HG03095 (cell line): ENCODE measurements around the gene CLSTN1.
A peak's percentile ranks its signal among the peaks of the same experiment; 100 is the strongest.
"Not testable (repeated sequence)": the region's sequence is repeated elsewhere in the genome, so short reads cannot be mapped to it uniquely, and the experiment has no call there.

Experiments used
- ATAC-seq: cut with Tn5 transposase; IDR thresholded peaks from one replicate; pipeline ENCODE4 v1.9.1; 2021; ENCODE audit warnings: moderate library complexity; ENCODE audit not compliant: unreplicated experiment

The CLSTN1 gene

DNA sequence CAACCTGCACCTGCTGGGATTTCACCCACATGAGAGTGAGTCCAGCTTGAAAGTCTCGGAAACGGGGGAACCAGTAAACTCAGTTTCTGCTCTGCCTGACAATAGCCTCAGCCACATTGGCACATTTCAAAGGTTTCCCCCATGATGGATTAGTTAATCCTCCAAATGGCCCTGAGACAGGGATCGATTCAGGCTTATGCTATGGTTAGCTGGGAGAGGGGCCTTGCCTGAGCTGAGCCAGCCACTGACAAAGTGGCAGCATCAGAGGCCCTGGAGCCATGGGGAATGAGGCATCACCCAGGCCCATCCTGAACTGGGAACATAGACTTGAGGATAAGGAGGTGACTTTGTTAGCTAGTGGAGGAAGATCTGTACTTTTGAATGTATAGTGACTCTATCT, 2.9 kb upstream of the CLSTN1 start:
- no peak for ATAC-seq

DNA sequence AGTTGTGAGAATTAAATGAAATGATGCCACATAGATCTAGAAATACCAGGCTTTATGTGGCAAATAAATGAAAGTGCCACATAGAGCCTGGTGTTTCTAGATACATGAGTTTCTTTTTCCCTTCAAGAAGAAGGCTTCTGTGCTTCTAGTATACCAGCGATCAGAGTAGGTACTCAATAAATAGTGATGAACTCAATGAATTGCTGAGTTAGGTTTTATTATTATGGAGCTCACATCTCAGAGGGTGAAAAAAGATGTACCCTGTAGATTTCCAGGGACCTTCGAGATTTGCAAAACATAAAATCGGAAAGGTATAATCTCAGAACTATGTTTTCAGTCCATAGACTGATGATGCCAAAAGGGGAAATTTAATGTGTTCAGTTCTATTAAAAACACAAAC, 2.3 kb upstream of the CLSTN1 start:
- ATAC-seq, result no peak

DNA sequence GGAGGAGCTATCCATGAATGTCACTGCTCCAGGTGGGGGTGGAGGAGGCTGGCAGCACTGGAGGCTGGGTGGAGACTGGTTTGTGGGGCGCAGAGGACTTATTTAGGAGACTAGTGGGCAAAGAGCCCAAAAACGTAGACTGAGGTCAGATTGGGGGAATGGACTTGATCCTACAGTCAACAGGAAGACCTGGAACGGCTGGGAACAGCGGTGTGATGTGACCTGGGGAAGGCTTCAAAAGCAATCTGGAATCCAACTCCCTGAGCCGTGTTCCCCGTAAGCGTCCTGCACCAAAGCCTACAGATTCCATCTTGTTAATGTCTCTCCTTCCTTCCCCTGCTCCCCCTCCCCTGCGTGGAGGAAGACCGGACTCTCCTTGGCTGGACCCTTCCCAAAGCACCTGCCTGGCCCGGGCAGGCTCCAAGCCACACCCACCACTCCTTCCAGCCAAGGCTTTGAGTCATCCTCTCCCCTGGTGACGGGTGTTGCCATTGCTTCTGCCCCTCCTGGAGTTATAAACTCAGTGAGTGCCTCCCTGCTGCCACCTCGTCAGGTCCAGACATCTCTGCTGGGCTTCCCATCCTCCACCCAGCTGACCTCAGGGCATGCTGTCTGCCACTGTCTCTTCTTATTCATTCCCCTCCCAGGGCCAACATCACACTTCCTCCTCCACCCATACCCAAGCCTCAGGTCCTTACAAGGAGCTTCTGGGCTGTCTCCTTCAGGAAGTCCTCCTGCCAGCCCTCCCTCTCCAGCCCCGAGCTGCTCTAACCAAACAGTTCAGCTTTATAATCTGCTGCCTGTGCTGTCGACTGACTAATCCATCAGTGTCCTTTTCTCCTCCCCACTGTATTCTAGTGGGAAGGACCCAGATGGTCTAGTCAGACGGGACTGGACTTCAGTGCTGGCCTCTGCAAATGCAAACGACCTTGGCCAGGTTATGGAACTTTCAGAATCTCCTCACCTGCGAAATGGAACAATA, 1.6 kb upstream of the CLSTN1 start:
- no peak for ATAC-seq

DNA sequence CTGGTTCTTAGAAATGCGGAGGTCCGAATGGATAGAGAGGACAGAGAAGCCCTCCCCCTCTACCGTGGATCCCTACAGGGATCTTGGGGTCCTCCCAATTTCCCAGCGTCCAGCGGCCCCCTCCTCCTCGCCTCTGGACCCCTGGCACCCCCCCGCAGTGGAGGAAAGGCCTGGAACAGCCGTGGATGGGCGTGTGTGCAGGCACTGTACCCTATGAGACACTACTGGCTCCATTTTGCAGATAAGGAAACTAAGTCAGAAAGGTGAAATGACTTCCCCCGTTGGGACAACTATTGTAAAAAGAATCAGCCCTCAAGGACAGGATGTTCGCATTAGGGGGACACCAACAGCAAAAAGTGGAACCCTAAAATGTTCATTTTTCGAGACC, 931 bp upstream of the CLSTN1 start:
- ATAC-seq, result no peak

DNA sequence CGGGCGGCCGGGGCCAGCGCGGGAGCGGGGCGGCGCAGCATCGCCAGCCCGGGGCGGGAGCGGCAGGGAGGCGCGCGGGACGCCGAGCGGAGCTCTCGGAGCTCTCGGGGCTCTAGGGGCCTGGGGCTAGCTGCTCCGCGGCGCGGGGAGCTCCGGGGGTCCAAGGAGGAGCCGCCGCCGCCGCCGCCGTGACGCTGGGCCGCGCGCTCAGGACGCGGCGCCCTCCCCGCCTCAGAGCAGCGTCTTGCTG, 147 bp downstream of the CLSTN1 start:
- ATAC-seq, result peak; percentile 23

DNA sequence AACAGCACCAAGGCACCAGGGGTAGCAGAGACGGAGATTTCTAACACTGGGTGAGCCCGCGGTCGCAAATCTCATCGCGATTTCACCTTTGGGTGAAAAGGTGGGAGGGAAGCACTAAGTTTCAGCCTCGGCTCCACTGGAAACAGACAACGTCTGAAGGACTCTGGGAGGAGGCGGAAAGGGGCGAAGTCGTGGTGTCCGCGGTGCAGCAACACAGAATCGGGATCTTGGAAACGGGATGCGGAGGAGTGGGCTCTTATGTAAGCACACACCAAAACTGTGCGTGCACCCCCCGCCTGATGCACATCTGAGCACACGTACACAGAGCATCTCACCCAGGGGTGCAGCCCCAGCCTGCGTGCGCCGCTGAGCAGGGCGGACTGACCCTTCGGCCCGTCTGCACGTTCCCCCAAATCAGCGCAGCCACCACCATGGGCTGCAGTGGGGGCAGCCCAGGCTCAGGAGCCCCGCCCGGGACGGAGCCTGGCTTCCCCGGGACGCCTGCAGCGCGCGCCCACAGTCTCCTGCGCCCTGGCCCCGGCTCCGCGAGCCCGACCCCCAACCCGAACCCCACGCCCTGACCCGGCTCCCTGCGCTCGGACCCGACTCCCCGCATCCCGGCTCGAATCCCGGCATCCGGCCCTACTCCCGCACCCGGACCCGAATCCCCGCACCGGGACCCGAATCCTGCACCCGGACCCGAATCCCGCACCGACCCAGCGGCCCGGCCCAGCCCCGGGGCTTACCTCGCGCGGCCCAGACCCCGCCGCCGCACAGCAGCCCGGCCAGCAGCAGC, 670 bp downstream of the CLSTN1 start:
- ATAC-seq, result peak; percentile 11

DNA sequence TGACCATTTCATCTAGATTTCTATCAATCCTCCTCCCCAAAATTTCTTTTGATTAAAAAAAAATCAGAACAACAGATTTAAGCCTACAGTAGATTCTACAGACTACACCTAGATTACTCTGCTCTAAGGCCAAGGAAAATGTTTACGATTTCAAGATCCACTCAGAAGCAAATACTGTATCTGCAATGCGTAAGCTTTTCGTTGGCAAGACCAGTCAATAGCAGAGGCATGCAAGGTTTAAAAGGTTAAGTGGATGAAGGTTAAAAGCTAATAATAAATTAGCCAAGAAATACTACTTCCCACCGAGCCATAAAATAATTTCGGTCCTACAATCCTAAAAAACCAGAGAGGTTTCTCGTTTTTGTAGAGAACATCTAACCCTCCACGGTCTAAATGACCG, 1.3 kb downstream of the CLSTN1 start:
- ATAC-seq, result no peak

DNA sequence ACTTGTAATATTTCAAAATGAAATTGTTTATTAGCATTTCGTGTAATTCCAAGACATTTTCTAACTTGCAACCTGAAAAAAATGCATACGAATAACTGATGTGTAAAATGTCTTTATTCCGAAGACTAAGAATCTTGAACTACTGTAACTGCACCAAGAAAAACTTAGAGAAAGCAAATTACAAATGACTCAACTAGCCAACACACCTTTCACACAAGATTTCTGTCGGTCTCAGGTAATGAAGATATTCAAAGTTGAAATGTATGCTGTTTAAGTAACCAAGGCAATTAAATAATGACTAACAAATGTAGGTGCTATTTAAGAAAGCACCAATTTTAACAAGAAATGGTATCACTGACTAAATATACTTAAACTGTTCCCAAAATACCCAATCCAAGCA, 2.1 kb downstream of the CLSTN1 start:
- ATAC-seq, result no peak

DNA sequence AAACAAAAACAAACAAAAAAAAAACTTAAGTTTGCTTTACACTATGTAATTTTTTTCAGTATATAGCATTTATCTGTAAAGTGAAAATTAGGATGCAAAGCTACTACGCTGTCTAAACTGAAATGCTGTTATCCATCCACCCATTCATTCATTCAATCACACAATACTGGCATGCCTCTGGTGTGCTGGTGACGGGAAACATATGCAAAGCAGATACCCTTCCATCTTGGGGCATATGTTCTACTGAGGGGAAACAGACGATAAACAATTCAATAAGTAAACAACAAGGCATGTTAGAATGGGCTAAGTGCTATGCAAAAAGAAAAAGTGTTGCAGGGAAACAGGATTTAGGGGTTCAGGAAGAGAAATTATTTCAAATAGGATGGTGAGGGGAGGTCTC, 3.2 kb downstream of the CLSTN1 start:
- no peak for ATAC-seq

DNA sequence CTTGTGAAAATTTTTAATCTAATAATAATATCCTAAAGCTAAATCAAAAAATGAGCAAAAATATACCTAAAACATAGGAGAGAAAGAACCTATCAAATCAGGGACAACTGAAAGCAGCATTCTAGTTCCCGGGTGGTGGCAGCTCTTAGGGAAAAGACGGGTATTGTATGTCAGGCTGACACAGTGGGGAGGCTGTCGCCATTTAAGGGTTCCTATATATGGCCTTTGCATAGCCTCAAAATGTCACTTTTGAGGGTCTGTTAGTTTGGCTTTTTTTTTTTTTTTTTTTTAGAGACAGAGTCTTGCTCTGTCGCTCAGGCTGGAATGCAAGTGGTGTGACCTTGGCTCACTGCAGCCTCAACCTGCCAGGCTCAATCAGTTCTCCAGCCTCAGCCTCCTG, 6.0 kb downstream of the CLSTN1 start:
- no peak for ATAC-seq

DNA sequence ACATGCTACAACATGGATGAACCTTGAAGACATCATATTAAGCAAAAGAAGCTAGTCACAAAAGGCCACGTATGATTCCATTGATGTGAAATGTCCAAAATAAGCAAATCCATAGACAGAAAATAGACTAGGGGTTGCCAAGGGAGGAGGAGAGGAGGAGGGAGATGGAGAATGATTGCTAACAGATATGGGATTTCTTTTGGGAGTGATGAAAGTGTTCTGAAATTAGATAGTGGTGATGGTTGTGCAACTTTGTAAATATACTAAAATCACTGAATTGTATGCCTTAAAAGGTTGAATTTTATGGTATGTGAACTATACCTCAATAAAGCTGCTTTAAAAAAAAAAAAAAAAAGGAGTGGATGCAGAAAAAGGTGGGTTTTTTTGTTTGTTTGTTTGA, 7.6 kb downstream of the CLSTN1 start:
- ATAC-seq, result no peak

DNA sequence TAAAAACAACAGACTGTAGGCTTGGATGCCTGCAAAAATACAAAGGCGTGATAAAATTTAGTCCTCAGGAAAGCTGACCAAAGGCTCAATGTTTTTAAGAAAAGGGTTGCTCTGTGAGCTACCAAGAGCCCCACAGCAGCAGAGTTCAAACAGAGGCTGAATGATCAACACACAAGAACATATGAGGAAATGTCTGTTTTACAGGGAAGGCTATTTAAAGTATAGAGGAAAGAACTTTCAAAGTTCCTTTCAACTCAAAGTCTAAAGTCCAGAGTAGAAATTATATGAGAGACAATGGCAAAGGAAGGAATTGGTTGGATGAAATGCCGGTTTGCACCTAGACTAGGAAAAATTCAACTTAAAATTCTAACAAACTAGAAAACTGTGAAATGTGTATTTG, 8.6 kb downstream of the CLSTN1 start:
- ATAC-seq, result no peak

DNA sequence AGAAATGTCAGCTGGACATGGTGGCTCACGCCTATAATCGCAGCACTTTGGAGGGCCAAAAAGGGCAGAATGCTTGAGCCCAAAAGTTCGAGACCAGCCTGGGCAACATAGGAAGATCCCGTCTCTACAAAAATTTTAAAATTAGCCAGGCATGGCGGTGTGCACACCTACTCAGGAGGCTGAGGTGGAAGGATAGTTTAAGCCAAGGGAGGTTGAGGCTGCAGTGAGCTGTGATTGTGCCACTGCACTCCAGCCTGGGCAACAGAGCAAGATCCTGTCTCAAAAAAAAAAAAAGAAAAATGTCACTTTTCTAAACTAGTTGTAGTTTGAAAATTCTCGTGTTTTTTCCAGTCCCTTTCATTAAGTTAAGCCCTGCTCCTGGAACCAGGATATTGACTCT, 9.1 kb downstream of the CLSTN1 start:
- no peak for ATAC-seq

DNA sequence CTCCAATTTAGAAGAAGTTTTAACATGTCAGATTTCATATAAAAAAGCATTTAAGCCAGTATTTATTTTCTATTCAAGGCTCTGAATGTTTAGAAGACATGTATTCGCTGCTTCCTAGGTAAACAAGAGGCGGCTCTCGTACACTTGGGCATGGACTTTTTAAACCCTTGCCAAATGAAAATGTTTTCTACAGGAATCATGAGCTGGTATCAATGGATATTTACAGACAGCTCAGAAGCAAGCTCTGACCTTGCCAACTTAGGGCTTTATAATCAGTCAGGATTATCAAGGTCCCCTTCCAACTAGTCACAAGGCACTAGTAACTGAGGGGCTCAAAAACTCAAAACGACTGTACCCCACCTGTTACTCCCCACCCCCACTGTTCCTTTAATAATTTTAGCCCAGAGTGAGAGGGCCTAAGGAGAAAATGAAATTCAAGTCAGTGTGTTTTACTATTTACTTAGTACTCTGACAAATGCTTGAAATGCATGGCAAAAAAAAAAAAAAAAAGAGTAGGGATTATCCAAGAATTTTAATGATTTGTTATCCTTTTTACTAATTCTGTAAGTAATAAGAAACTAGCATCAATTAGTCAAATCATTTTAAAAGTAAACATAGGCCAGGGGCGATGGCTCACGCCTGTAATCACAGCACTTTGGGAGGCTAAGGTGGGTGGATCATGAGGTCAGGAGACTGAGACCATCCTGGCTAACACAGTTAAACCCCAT, 12.4 kb downstream of the CLSTN1 start:
- no peak for ATAC-seq

DNA sequence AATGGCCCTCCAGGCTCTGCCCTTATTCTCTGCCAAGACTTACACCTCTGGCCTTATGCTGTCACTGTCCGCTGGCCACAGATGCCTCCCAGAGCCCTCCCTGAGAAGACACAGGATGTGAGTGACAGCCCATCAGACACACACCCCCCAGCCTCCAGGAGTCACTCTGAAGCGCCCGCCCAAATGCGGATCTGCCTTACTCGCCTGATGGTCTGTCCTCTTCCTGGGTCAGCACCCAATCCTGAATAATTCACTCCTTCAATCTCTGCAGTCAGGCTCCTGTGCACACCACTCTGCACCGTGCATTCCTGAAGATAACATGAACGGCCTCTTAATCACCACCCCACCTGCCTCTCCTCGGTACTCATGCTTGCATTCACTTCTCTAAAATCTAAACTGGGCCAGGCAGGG, 14.7 kb downstream of the CLSTN1 start:
- no peak for ATAC-seq

DNA sequence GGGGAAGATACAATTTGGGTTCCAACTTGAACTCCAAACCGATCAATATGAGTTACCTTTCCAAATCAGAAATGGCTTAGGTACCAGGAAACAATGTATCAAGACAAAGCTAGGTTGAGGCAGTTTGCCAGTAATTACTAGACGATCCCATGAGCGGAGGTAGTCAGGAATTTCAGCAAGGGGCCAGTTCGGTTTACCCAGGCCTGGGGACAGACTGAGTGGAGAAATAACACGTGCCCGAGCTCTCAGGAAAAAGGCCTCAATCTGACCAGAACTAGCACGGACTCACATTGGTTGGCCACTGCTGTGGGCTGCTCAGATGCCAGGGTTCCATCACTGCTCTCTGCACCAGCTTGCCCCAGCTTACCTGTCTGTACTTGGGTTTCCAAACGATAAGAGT, 15.3 kb downstream of the CLSTN1 start:
- no peak for ATAC-seq

DNA sequence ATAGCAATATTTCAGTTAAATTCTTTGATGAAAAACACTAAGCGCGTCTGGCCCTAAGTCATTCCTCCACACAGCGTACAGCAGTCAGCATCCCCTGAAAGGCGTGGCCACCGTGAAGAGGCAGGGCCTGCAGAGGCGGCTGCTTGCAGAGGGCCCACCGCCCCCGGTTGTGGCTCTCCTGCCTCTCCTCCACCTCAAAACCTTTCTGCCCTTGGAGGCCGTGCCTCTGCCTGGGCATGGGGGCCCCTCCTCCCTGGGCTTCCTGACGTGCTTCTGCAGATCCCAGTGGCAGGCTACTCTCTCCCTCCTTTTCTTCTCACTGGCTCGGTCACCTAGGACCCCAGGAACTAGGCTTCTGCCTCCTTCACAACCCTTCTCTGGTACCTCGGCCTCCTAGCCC, 16.2 kb downstream of the CLSTN1 start:
- no peak for ATAC-seq

DNA sequence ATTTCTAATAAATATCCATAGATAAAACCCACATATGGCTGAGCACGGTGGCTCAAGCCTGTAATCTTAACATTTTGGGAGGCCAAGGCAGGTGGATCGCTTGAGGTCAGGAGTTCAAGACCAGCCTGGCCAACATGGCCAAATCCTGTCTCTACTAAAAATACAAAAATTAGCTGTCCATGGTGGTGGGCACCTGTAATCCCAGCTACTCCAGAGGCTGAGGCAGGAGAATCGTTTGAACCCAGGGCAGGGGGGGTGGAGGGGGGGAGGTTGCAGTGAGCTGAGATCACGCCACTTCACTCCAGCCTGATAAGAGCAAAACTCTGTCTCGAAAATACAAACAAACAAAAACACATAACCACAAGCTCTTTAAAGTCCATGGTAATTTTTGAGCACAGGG, 17.8 kb downstream of the CLSTN1 start:
- ATAC-seq, result not testable (repeated sequence)

DNA sequence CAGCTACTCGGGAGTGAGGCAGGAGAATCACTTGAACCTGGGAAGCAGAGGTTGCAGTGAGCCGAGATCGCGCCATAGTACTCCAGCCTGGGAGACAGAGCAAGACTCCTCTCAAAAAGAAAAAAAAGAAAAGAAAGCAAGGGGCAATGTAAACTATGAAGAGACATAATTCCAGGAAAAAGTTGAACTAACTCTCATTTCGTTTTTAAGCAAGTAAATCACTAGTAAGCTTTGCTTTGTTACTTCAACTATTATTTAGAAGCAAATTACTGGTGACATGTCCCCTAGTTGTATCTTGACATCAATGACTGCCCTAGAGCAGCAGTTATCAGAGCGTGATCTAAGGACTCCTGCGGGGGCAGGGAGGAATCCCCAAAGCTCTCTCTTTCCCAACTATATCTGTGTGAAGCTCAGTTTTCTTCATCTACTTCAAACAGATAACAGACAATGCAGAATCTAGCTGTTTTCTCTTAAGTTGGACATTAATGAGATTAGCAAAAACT, 18.7 kb downstream of the CLSTN1 start:
- no peak for ATAC-seq

DNA sequence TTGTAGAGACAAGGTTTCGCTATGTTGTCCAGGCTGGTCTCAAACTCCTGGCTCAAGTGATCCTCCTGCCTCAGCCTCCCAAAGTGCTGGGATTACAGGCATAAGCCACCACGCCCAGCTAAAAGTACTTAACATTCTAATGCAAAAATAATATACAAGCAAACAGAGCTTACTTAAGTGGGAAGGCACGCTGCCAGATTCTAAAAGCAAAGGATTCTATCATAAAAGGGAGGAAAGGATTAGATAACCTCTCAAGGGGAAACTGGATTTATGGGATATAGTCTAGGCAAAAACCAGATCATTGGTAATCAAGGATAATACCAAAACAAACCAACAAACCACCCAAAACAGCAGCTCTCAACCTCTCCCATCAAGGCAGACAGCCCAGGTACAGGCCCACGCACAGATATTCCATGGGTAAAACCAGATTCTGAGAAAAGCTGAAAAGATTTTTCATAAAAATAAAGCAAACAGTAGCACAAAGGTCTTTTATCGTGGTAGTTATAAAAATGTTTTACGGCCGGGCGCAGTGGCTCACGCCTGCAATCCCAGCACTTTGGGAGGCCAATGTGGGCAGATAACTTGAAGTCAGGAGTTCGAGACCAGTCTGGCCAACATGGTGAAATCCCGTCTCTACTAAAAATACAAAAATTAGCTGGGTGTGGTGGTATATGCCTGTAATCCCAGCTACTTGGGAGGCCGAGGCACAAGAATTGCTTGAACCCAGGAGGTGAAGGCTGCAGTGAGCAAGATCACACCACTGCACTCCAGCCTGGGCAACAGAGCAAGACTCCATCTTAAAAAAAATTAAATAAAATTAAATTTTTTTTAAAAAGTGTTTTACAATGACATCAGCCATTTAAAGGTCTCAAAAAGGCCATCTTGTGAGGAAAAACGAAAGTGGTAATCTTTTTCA, 20.5 kb downstream of the CLSTN1 start:
- not testable (repeated sequence) for ATAC-seq
